Gastroesophageal sphincter (tissue), 3 donors: ENCODE data around the gene DSCAML1.

Experiments
- POLR2A ChIP-seq, 2 donors: fragments of 450-650 bp; IDR thresholded peaks; one replicate each; pipeline ENCODE4 v1.6.1; 2017; ENCODE audit warnings: antibody characterized with exemption in 2 of 2, mild to moderate bottlenecking in 2 of 2, moderate library complexity in 1 of 2
- POLR2AphosphoS5 ChIP-seq: sonication (generic); formaldehyde crosslinking; IDR thresholded peaks from one replicate; pipeline ENCODE4 v1.6.1; 2017; ENCODE audit warnings: antibody characterized with exemption
- TF ChIP-seq, protein P1 (sequence below), 4 experiments: fragments of 200-600 bp in 2 of 4; fragments of 450-650 bp in 2 of 4; sonication (generic) in 1 of 4; IDR thresholded peaks; one replicate each; pipeline ENCODE4 v1.5.1; 2017 to 2019; ENCODE audit warnings: antibody characterized with exemption in 4 of 4, mild to moderate bottlenecking in 2 of 4, moderate library complexity in 2 of 4

DNA sequence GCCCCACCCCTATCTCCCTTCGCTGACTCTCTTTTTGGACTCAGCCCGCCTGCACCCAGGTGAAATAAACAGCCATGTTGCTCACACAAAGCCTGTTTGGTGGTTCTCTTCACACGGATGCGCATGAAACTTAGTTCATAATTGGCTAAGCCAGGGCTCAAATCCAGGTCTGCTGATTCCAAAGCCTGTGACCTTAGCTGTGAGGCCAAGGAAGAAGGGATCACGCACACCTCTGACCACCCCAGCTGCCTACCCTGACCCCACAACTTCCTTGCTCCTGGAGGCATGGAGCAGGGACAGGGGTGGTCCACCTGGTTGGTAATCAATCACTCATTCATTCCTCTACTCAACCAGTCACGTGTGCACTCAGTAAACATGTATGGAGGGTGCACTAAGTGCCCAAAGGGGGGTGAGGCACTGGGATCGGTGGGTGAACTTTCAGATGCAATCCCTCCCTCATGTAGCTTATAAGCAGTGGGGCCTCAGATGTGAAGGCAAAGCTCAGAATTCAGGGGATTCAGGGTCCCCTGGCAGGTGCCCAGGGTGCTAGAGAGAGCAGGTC lies 17.3 kb upstream of the DSCAML1 start:
- TF ChIP-seq, protein P1, sequence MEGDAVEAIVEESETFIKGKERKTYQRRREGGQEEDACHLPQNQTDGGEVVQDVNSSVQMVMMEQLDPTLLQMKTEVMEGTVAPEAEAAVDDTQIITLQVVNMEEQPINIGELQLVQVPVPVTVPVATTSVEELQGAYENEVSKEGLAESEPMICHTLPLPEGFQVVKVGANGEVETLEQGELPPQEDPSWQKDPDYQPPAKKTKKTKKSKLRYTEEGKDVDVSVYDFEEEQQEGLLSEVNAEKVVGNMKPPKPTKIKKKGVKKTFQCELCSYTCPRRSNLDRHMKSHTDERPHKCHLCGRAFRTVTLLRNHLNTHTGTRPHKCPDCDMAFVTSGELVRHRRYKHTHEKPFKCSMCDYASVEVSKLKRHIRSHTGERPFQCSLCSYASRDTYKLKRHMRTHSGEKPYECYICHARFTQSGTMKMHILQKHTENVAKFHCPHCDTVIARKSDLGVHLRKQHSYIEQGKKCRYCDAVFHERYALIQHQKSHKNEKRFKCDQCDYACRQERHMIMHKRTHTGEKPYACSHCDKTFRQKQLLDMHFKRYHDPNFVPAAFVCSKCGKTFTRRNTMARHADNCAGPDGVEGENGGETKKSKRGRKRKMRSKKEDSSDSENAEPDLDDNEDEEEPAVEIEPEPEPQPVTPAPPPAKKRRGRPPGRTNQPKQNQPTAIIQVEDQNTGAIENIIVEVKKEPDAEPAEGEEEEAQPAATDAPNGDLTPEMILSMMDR (IDR thresholded peaks at IDR 0.05) = no peak
- TF ChIP-seq POLR2A (IDR thresholded peaks at IDR 0.05) = no peak
- TF ChIP-seq POLR2AphosphoS5 = no peak
